ENCODE measurements around the gene LTBP1.

LTBP1 gene

GRCh38 chr2:33024758-33025157 lies 78.0 kb downstream of the LTBP1 start:
- H3K9me3 ChIP-seq (ENCODE audit: severe bottlenecking) = no peaks in the 10 kb centered on the region
- H3K4me3 ChIP-seq (ENCODE audit: severe bottlenecking) = no peak overlapping the region
- no peak overlapping the region for H3K27ac ChIP-seq (ENCODE audit: poor library complexity, severe bottlenecking)
- H3K36me3 ChIP-seq (ENCODE audit: low read depth) = no peaks in the 10 kb centered on the region
- ATAC-seq (ENCODE audit: low read depth) (no peak), DNase-seq (ENCODE audit: low spot score) (no peak)
- TF ChIP-seq, protein P1, sequence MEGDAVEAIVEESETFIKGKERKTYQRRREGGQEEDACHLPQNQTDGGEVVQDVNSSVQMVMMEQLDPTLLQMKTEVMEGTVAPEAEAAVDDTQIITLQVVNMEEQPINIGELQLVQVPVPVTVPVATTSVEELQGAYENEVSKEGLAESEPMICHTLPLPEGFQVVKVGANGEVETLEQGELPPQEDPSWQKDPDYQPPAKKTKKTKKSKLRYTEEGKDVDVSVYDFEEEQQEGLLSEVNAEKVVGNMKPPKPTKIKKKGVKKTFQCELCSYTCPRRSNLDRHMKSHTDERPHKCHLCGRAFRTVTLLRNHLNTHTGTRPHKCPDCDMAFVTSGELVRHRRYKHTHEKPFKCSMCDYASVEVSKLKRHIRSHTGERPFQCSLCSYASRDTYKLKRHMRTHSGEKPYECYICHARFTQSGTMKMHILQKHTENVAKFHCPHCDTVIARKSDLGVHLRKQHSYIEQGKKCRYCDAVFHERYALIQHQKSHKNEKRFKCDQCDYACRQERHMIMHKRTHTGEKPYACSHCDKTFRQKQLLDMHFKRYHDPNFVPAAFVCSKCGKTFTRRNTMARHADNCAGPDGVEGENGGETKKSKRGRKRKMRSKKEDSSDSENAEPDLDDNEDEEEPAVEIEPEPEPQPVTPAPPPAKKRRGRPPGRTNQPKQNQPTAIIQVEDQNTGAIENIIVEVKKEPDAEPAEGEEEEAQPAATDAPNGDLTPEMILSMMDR (IDR thresholded peaks at IDR 0.05; ENCODE audit: poor library complexity, severe bottlenecking) = no peak
- peaks cover 14% of the 10 kb centered on the region for H3K4me1 ChIP-seq (ENCODE audit: insufficient read depth, poor library complexity, severe bottlenecking)
- H3K27me3 ChIP-seq (ENCODE audit: insufficient read depth, poor library complexity, severe bottlenecking) = no peaks in the 10 kb centered on the region

DNA sequence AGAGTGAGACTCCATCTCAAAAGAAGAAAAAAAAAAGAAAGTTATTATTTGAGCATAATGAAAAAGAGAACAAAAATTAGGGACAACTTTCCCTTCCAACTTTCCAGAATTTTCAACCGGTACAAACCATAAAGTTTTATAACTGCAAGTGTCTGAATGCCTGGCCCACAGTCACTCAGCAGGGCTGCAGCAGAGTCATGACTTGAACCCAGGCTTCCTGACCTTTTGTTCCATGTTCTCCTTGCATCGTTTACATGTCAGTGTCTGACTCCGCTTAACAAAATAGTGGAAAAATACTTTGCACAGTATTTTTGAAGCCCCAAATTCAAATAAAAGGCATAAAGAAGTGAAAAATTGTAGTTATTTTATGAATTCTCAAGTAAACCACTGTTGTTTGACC lies 82.7 kb downstream of the LTBP1 start:
- TF ChIP-seq, protein P1 (IDR thresholded peaks at IDR 0.05; ENCODE audit: poor library complexity, severe bottlenecking) = no peak

DNA sequence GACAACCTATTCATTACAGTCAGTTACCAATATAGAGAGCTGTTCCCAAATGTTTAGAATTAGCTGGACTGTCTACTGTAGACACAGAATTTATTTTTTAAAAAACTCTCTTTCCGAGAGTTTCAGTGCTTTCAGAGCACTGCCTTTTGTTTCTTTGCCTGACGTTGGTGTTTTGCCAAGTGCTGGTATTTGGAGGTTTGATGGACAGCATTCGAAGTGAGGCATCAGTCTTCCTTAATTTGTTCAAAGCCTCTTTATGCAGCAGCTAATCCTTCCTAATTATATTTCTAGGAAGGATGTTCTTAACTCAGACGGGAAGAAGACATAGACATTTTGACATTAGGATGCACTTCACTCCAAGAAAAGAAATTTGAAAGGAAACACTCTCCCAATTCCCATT lies 83.2 kb downstream of the LTBP1 start:
- Histone ChIP-seq H3K27me3 (ENCODE audit: insufficient read depth, poor library complexity, severe bottlenecking) (no peaks in the 10 kb centered on the region), H3K4me3 (ENCODE audit: severe bottlenecking) (no peak overlapping the region), H3K4me1 (ENCODE audit: insufficient read depth, poor library complexity, severe bottlenecking) (no peaks in the 10 kb centered on the region), H3K27ac (ENCODE audit: poor library complexity, severe bottlenecking) (no peak overlapping the region), H3K9me3 (ENCODE audit: severe bottlenecking) (no peaks in the 10 kb centered on the region), H3K36me3 (ENCODE audit: low read depth) (no peaks in the 10 kb centered on the region)
- TF ChIP-seq, protein P1 (IDR thresholded peaks at IDR 0.05; ENCODE audit: poor library complexity, severe bottlenecking) = no peak
- ATAC-seq (ENCODE audit: low read depth) (no peak), DNase-seq (ENCODE audit: low spot score) (no peak)

More for the DNA sequence above, 82.7 kb downstream of the LTBP1 start:
- no peak overlapping the region for H3K4me3 ChIP-seq (ENCODE audit: severe bottlenecking)
- H3K27ac ChIP-seq (ENCODE audit: poor library complexity, severe bottlenecking) = no peak overlapping the region
- H3K4me1 ChIP-seq (ENCODE audit: insufficient read depth, poor library complexity, severe bottlenecking) = no peaks in the 10 kb centered on the region
- H3K36me3 ChIP-seq (ENCODE audit: low read depth) = no peaks in the 10 kb centered on the region
- DNase-seq (ENCODE audit: low spot score) = no peak
- no peak for ATAC-seq (ENCODE audit: low read depth)
- H3K27me3 ChIP-seq (ENCODE audit: insufficient read depth, poor library complexity, severe bottlenecking) = no peaks in the 10 kb centered on the region
- no peaks in the 10 kb centered on the region for H3K9me3 ChIP-seq (ENCODE audit: severe bottlenecking)

GRCh38 chr2:33030326-33030725 lies 83.6 kb downstream of the LTBP1 start:
- Histone ChIP-seq H3K4me3 (ENCODE audit: severe bottlenecking) (no peak overlapping the region), H3K27ac (ENCODE audit: poor library complexity, severe bottlenecking) (no peak overlapping the region), H3K4me1 (ENCODE audit: insufficient read depth, poor library complexity, severe bottlenecking) (no peaks in the 10 kb centered on the region), H3K36me3 (ENCODE audit: low read depth) (no peaks in the 10 kb centered on the region), H3K27me3 (ENCODE audit: insufficient read depth, poor library complexity, severe bottlenecking) (no peaks in the 10 kb centered on the region), H3K9me3 (ENCODE audit: severe bottlenecking) (no peaks in the 10 kb centered on the region)
- ATAC-seq (ENCODE audit: low read depth) (no peak), DNase-seq (ENCODE audit: low spot score) (no peak)
- TF ChIP-seq, protein P1 (IDR thresholded peaks at IDR 0.05; ENCODE audit: poor library complexity, severe bottlenecking) = no peak

DNA sequence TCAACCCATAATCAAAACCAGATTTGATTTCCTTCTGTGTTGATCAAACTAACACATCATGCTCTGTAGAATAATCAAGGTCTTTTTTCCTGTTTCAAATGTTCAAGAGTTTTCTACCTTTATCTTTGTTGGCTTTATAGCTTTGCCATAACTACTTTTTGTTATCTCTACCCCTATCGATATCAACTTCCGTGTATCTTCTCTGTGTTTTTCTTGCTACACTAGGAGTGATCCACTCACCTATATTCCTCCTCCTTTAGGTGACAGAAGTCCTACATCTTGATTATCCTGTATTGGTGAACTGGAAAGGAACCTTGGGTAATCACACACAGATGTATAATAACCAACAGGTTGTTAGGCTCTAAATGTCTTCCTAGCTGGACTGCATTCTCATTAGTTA lies 85.5 kb downstream of the LTBP1 start:
- Histone ChIP-seq H3K36me3 (ENCODE audit: low read depth) (no peaks in the 10 kb centered on the region), H3K27me3 (ENCODE audit: insufficient read depth, poor library complexity, severe bottlenecking) (no peaks in the 10 kb centered on the region), H3K9me3 (ENCODE audit: severe bottlenecking) (no peaks in the 10 kb centered on the region), H3K4me3 (ENCODE audit: severe bottlenecking) (no peak overlapping the region), H3K27ac (ENCODE audit: poor library complexity, severe bottlenecking) (no peak overlapping the region), H3K4me1 (ENCODE audit: insufficient read depth, poor library complexity, severe bottlenecking) (no peaks in the 10 kb centered on the region)
- TF ChIP-seq, protein P1 (IDR thresholded peaks at IDR 0.05; ENCODE audit: poor library complexity, severe bottlenecking) = no peak
- DNase-seq (ENCODE audit: low spot score) (no peak), ATAC-seq (ENCODE audit: low read depth) (no peak)

Data from RWPE2 (cell line).